ENCODE results near the gene ZNF341. TPM values are rescaled to one million over a fixed set of nuclear protein-coding genes. Genes with fewer than 3 reads are reported as not detected.
"Not testable (repeated sequence)": the region's sequence is repeated elsewhere in the genome, so short reads cannot be mapped to it uniquely, and the experiment has no call there.

ZNF341 gene
- polyA plus RNA-seq, 1 donor from 2014 or later: 1.2 TPM

GRCh38 chr20:33700696-33701441, 30.9 kb upstream of the ZNF341 start:
- H3F3A ChIP-seq (ENCODE audit: insufficient read depth, low read length, poor library complexity, severe bottlenecking); H3K4me2 ChIP-seq (ENCODE audit: low read length); H2AFZ ChIP-seq (ENCODE audit: low read depth, low read length); H3K79me2 ChIP-seq (replicated peaks; ENCODE audit: insufficient read depth, low read length); H3K9ac ChIP-seq (ENCODE audit: low read length); H4K20me1 ChIP-seq (ENCODE audit: insufficient read depth); H3K27me3 ChIP-seq (ENCODE audit: insufficient read depth, low read depth, low read length); H3K4me3 ChIP-seq (ENCODE audit: low read length); H3K9me3 ChIP-seq (ENCODE audit: low read length); H3K27ac ChIP-seq (ENCODE audit: low read length); H3K36me3 ChIP-seq (ENCODE audit: insufficient read depth, low read length); H3K9me2 ChIP-seq (ENCODE audit: insufficient read depth, low read length): not testable (repeated sequence)

GRCh38 chr20:33701629-33702450, 30.0 kb upstream of the ZNF341 start:
- Histone ChIP-seq H3K4me2 (ENCODE audit: low read length) (no peak overlapping the region), H3K27me3 (ENCODE audit: insufficient read depth, low read depth, low read length) (no peaks in the 10 kb centered on the region), H3K9me2 (ENCODE audit: insufficient read depth, low read length) (no peaks in the 10 kb centered on the region), H3K79me2 (replicated peaks; ENCODE audit: insufficient read depth, low read length) (no peaks in the 10 kb centered on the region), H3K4me3 (ENCODE audit: low read length) (no peak overlapping the region), H2AFZ (ENCODE audit: low read depth, low read length) (no peak overlapping the region), H3K9me3 (ENCODE audit: low read length) (no peaks in the 10 kb centered on the region), H3K36me3 (ENCODE audit: insufficient read depth, low read length) (no peaks in the 10 kb centered on the region), H3K27ac (ENCODE audit: low read length) (no peak overlapping the region), H3F3A (ENCODE audit: insufficient read depth, low read length, poor library complexity, severe bottlenecking) (no peaks in the 10 kb centered on the region), H4K20me1 (ENCODE audit: insufficient read depth) (no peaks in the 10 kb centered on the region), H3K9ac (ENCODE audit: low read length) (no peak overlapping the region)
- TF ChIP-seq TAF1 (IDR thresholded peaks at IDR 0.05; ENCODE audit: low read depth): no peak
- TF ChIP-seq REST (IDR thresholded peaks at IDR 0.05; ENCODE audit: borderline replicate concordance): no peak
- TF ChIP-seq CTCF (IDR thresholded peaks at IDR 0.05; ENCODE audit: poor library complexity, severe bottlenecking): no peak
- no peak for TF ChIP-seq MXI1 (conservative IDR thresholded peaks at IDR 0.05; ENCODE audit: poor library complexity, severe bottlenecking)
- no peak for TF ChIP-seq POLR2AphosphoS5 (IDR thresholded peaks at IDR 0.05)

GRCh38 chr20:33702861-33703260, 28.9 kb upstream of the ZNF341 start:
- no peak overlapping the region for H3K27ac ChIP-seq (ENCODE audit: low read length)
- H3K9me2 ChIP-seq (ENCODE audit: insufficient read depth, low read length): no peaks in the 10 kb centered on the region
- H3K27me3 ChIP-seq (ENCODE audit: insufficient read depth, low read depth, low read length): no peaks in the 10 kb centered on the region
- H3K36me3 ChIP-seq (ENCODE audit: insufficient read depth, low read length): no peaks in the 10 kb centered on the region
- H2AFZ ChIP-seq (ENCODE audit: low read depth, low read length): no peak overlapping the region
- H3K4me3 ChIP-seq (ENCODE audit: low read length): no peak overlapping the region
- no peak overlapping the region for H3K4me2 ChIP-seq (ENCODE audit: low read length)
- no peak overlapping the region for H3K9ac ChIP-seq (ENCODE audit: low read length)
- H3K79me2 ChIP-seq (replicated peaks; ENCODE audit: insufficient read depth, low read length): no peaks in the 10 kb centered on the region
- no peaks in the 10 kb centered on the region for H3K9me3 ChIP-seq (ENCODE audit: low read length)
- H4K20me1 ChIP-seq (ENCODE audit: insufficient read depth): no peaks in the 10 kb centered on the region
- H3F3A ChIP-seq (ENCODE audit: insufficient read depth, low read length, poor library complexity, severe bottlenecking): no peaks in the 10 kb centered on the region
- TF ChIP-seq MXI1 (conservative IDR thresholded peaks at IDR 0.05; ENCODE audit: poor library complexity, severe bottlenecking) (no peak), RAD21 (conservative IDR thresholded peaks at IDR 0.05) (no peak), POLR2AphosphoS5 (IDR thresholded peaks at IDR 0.05) (no peak), EP300 (conservative IDR thresholded peaks at IDR 0.05; ENCODE audit: poor library complexity, severe bottlenecking) (no peak), SMC3 (conservative IDR thresholded peaks at IDR 0.05; ENCODE audit: poor library complexity) (no peak), REST (IDR thresholded peaks at IDR 0.05; ENCODE audit: borderline replicate concordance) (no peak), CTCF (IDR thresholded peaks at IDR 0.05; ENCODE audit: poor library complexity, severe bottlenecking) (no peak), TAF1 (IDR thresholded peaks at IDR 0.05; ENCODE audit: low read depth) (no peak)

Data from neural cell (in vitro differentiated cells).